Spleen (tissue), 7 donors: ENCODE results near the gene MRPS34.

Source experiments
- POLR2A ChIP-seq, 3 donors: fragments of 450-650 bp; IDR thresholded peaks; one replicate each; pipeline ENCODE4 v1.5.1; 2017; ENCODE audit warnings: antibody characterized with exemption in 3 of 3, mild to moderate bottlenecking in 1 of 3
- POLR2AphosphoS5 ChIP-seq, 3 donors: sonication (generic); formaldehyde crosslinking; IDR thresholded peaks; one replicate each; pipeline ENCODE4 v1.5.1; 2017; ENCODE audit warnings: antibody characterized with exemption in 3 of 3
- TF ChIP-seq, protein P1 (sequence below), 11 experiments: fragments of 200-600 bp in 7 of 11; fragments of 450-650 bp in 4 of 11; sonication (generic) in 4 of 11; IDR thresholded peaks in 8 of 11; conservative IDR thresholded peaks in 3 of 11; 1 replicate in 7 of 11; 2 replicates in 4 of 11; pipeline versions ENCODE4 v1.4.0 to v1.8.0; 2016 to 2021; ENCODE audit warnings: antibody characterized with exemption in 11 of 11, inconsistent platforms in 4 of 11, mild to moderate bottlenecking in 1 of 11
- donor health status: DM: no; HTN: no; CAD: no; lungs with moderate emphysema.
- donor health status: DM: no; HTN: no; CAD: no.
- donor health status: DM: no; HTN: no; CAD: no.

DNA sequence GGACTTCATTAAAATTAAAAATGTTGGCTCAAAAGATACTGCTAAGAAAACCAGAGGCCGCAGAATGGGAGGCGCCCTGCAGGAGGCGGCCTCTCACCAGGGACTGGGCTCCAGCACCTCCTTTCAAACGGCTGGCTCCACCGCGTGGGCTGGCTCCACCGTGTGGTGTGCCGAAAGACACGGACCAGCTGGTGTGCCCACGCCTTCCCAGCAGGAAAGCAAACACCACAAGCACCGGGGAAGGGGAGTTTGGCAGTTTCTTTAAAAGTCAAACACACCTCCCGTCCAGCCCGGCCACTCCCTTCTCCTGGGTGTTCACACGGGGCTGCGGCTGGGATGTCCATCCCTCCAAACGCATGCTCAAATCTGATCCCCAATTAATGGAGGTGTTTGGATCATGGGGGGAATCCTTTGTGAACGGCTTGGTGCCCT is 39.8 kb upstream of the MRPS34 start:
- TF ChIP-seq, protein P1, sequence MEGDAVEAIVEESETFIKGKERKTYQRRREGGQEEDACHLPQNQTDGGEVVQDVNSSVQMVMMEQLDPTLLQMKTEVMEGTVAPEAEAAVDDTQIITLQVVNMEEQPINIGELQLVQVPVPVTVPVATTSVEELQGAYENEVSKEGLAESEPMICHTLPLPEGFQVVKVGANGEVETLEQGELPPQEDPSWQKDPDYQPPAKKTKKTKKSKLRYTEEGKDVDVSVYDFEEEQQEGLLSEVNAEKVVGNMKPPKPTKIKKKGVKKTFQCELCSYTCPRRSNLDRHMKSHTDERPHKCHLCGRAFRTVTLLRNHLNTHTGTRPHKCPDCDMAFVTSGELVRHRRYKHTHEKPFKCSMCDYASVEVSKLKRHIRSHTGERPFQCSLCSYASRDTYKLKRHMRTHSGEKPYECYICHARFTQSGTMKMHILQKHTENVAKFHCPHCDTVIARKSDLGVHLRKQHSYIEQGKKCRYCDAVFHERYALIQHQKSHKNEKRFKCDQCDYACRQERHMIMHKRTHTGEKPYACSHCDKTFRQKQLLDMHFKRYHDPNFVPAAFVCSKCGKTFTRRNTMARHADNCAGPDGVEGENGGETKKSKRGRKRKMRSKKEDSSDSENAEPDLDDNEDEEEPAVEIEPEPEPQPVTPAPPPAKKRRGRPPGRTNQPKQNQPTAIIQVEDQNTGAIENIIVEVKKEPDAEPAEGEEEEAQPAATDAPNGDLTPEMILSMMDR (IDR thresholded peaks at IDR 0.05 in 8 of 11, conservative IDR thresholded peaks at IDR 0.05 in 3 of 11) = peak in 6 of 11 experiments; percentile 20 to 41 (median 34)
- TF ChIP-seq POLR2A (IDR thresholded peaks at IDR 0.05) (no peak), POLR2AphosphoS5 (IDR thresholded peaks at IDR 0.05) (peak in 2 of 3 donors; percentile 51 to 69)
